ENCODE results near the gene SERP2. TPM values are rescaled to one million over a fixed set of nuclear protein-coding genes. Genes with fewer than 3 reads are reported as not detected.

SERP2 gene
- total and polyA plus RNA-seq, 2 of the 8 experiments (the other 6 are each of a cell fraction or from before 2014, with no cell fraction given): 2.0 to 2.3 TPM

DNA sequence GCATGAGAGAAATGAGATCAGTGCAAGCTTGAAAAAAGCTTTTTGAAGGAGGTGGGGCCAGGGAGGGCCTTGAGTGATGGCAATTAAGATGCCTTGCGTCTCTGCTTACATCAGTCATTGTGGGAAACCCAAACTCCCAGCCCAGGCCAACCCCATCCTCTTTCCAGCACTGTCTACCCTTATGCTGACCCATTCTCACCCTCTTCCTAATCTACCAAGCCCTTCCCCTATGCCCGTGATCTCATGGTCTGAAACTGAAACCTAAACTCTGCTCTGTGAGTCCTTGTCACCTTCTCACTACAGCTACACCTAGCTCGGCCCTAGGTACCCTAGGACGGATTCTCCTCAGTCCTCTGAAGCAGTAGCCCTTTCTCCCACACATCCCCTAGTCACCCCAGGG is 36.0 kb upstream of the SERP2 start:
- H3K9ac ChIP-seq (replicated peaks in 1 of 4; ENCODE audit: extremely low read depth in 1 of 4, low read depth in 3 of 4, low read length in 3 of 4): no peak overlapping the region
- no peak overlapping the region for H3K4me3 ChIP-seq (ENCODE audit: extremely low read depth in 1 of 4, insufficient read depth in 2 of 4, low read depth in 3 of 4, low read length in 4 of 4)
- no peaks in the 10 kb centered on the region for H3K9me3 ChIP-seq (ENCODE audit: insufficient read depth in 2 of 2, low read depth in 1 of 2, low read length in 1 of 2)
- no peak overlapping the region for H3K14ac ChIP-seq (ENCODE audit: insufficient read length)
- H3K23me2 ChIP-seq (ENCODE audit: low read depth, low read length): no peaks in the 10 kb centered on the region
- H3K79me2 ChIP-seq (ENCODE audit: control insufficient read depth in 1 of 2, insufficient read depth in 2 of 2, low read length in 2 of 2): no peaks in the 10 kb centered on the region
- no peak overlapping the region for H3K18ac ChIP-seq (ENCODE audit: extremely low read depth, low read length)
- no peak overlapping the region for H4K91ac ChIP-seq (replicated peaks; ENCODE audit: insufficient read length, low read length)
- H2BK120ac ChIP-seq (replicated peaks; ENCODE audit: low read depth, low read length): no peak overlapping the region
- no peak overlapping the region for H3K27ac ChIP-seq (ENCODE audit: low read depth, low read length)
- ChIA-PET CTCF (ENCODE audit: partially characterized antibody) (no interaction called here), POLR2A (ENCODE audit: partially characterized antibody) (no interaction called here)
- H2BK20ac ChIP-seq (ENCODE audit: low read length): no peak overlapping the region
- H3K27me3 ChIP-seq (replicated peaks in 1 of 4; ENCODE audit: control insufficient read depth in 3 of 4, extremely low read depth in 1 of 4, insufficient read depth in 3 of 4, low read length in 3 of 4): no peaks in the 10 kb centered on the region
- 88% methylated on average over 4 of the region's 4 CpGs; no CpG with 5 or more reads in 1 of the 2 experiments for WGBS, 2 experiments (ENCODE audit: extremely low coverage in 1 of 2, insufficient coverage in 1 of 2, insufficient read length in 1 of 2, insufficient replicate concordance in 2 of 2, low coverage in 1 of 2, low lambda C conversion rate in 2 of 2, missing lambda C conversion rate in 1 of 2)
- H4K8ac ChIP-seq (ENCODE audit: extremely low read depth, insufficient read depth, low read length): no peak overlapping the region
- DNase-seq (ENCODE audit: low read depth in 1 of 2, low spot score in 2 of 2) (no peak), FAIRE-seq (no peak)
- no peak overlapping the region for H3K56ac ChIP-seq (replicated peaks; ENCODE audit: insufficient read length, low read depth, low read length)
- H3K4ac ChIP-seq (replicated peaks; ENCODE audit: insufficient read length, low read depth, low read length): no peak overlapping the region
- H3K23ac ChIP-seq (ENCODE audit: insufficient read length): no peak overlapping the region
- H4K20me1 ChIP-seq (replicated peaks in 1 of 2; ENCODE audit: control insufficient read depth in 1 of 2, insufficient read depth in 2 of 2, low read length in 2 of 2): no peaks in the 10 kb centered on the region
- no peak overlapping the region for H4K5ac ChIP-seq (ENCODE audit: insufficient read length, low read depth, low read length)
- H2BK12ac ChIP-seq (ENCODE audit: low read depth, low read length): no peak overlapping the region
- H3K4me1 ChIP-seq (replicated peaks in 1 of 4; ENCODE audit: control insufficient read depth in 3 of 4, insufficient read depth in 4 of 4, low read length in 3 of 4): no peaks in the 10 kb centered on the region; a peak in 1 of 7 replicates
- H3K4me2 ChIP-seq (ENCODE audit: insufficient read depth in 1 of 2, low read depth in 2 of 2, low read length in 2 of 2): no peak overlapping the region
- TF ChIP-seq EP300 (IDR thresholded peaks at IDR 0.05; ENCODE audit: borderline replicate concordance in 1 of 2, low read depth in 2 of 2, low read length in 2 of 2) (no peak), RXRA (IDR thresholded peaks at IDR 0.05; ENCODE audit: insufficient read depth, low read depth, low read length) (no peak), HDAC2 (IDR thresholded peaks at IDR 0.05; ENCODE audit: borderline replicate concordance in 1 of 2, low read depth in 2 of 2, low read length in 2 of 2) (no peak), GABPA (IDR thresholded peaks at IDR 0.05; ENCODE audit: borderline replicate concordance, insufficient read depth, low read length) (no peak), GTF2F1 (IDR thresholded peaks at IDR 0.05; ENCODE audit: borderline replicate concordance, low read depth, low read length) (no peak), CREB1 (IDR thresholded peaks at IDR 0.05) (no peak), JUND (IDR thresholded peaks at IDR 0.05; ENCODE audit: low read length) (no peak), YY1 (IDR thresholded peaks at IDR 0.05; ENCODE audit: low read depth, low read length) (no peak)
- H2AFZ ChIP-seq (ENCODE audit: low read length): no peak overlapping the region
- H3K36me3 ChIP-seq (ENCODE audit: control insufficient read depth in 2 of 4, insufficient read depth in 4 of 4, low read length in 3 of 4): no peaks in the 10 kb centered on the region
- no peak overlapping the region for H2AK5ac ChIP-seq (ENCODE audit: low read depth, low read length)
- H3K79me1 ChIP-seq (ENCODE audit: low read depth, low read length): no peaks in the 10 kb centered on the region
- no peak overlapping the region for H2BK5ac ChIP-seq (ENCODE audit: low read depth, low read length)
- H2BK15ac ChIP-seq (ENCODE audit: low read length): no peak overlapping the region
